Measurements from ENCODE around the gene SEC23B. TPM values are rescaled to one million over a fixed set of nuclear protein-coding genes. Genes with fewer than 3 reads are reported as not detected.
A peak's percentile ranks its signal among the peaks of the same experiment; 100 is the strongest.

Gene SEC23B
- total and polyA plus RNA-seq, 2 of the 4 experiments (the other 2 are of a cell fraction), result 51.5 to 78.9 TPM

GRCh38 chr20:18523066-18523465 is 15.3 kb downstream of the SEC23B start:
- H3K23ac ChIP-seq (ENCODE audit: low read depth, low read length), result 0 out of 2 replicates have a peak overlapping the region, but pooled peaks have one; percentile 49
- no TSS peak for BruUV-seq (replicated peaks)
- peaks cover 27% of the 10 kb centered on the region for H3K36me3 ChIP-seq (ENCODE audit: control insufficient read depth, insufficient read depth, low read length)
- H3K4me2 ChIP-seq (ENCODE audit: low read depth, low read length), result no peak overlapping the region
- no peak overlapping the region for H4K8ac ChIP-seq (ENCODE audit: low read depth in 2 of 2, low read length in 2 of 2)
- in situ Hi-C loops (cut with MboI; ENCODE audit: low sequenced_read_pairs), result no loop called here
- no peak overlapping the region for H3K14ac ChIP-seq (replicated peaks; ENCODE audit: low read depth, low read length)
- no peak for TF ChIP-seq NFE2L2 (IDR thresholded peaks at IDR 0.05; ENCODE audit: low read depth, low read length)
- no peak for TF ChIP-seq SMC3 (IDR thresholded peaks at IDR 0.05; ENCODE audit: low read depth, low read length)
- no peak for TF ChIP-seq RCOR1 (IDR thresholded peaks at IDR 0.05; ENCODE audit: insufficient replicate concordance, low read length)
- no peak for TF ChIP-seq BHLHE40 (IDR thresholded peaks at IDR 0.05; ENCODE audit: low read depth, low read length)
- no peak for TF ChIP-seq POLR2A (IDR thresholded peaks at IDR 0.05; ENCODE audit: low read depth, low read length)
- TF ChIP-seq CHD1 (IDR thresholded peaks at IDR 0.05; ENCODE audit: low read depth, low read length), result no peak
- TF ChIP-seq RAD21 (IDR thresholded peaks at IDR 0.05; ENCODE audit: low read length), result no peak
- no peak for TF ChIP-seq USF2 (IDR thresholded peaks at IDR 0.05; ENCODE audit: low read depth, low read length)
- TF ChIP-seq MAZ (IDR thresholded peaks at IDR 0.05; ENCODE audit: borderline replicate concordance, low read depth, low read length), result no peak
- TF ChIP-seq MXI1 (IDR thresholded peaks at IDR 0.05; ENCODE audit: borderline replicate concordance, low read depth, low read length), result no peak
- TF ChIP-seq ELK1 (IDR thresholded peaks at IDR 0.05; ENCODE audit: borderline replicate concordance, low read depth, low read length), result no peak
- no peak for TF ChIP-seq FOS (IDR thresholded peaks at IDR 0.05; ENCODE audit: low read depth, low read length)
- no peak for TF ChIP-seq MAFK (IDR thresholded peaks at IDR 0.05; ENCODE audit: low read depth, low read length)
- no peak for TF ChIP-seq RFX5 (IDR thresholded peaks at IDR 0.05; ENCODE audit: low read depth, low read length)
- TF ChIP-seq, protein P1, sequence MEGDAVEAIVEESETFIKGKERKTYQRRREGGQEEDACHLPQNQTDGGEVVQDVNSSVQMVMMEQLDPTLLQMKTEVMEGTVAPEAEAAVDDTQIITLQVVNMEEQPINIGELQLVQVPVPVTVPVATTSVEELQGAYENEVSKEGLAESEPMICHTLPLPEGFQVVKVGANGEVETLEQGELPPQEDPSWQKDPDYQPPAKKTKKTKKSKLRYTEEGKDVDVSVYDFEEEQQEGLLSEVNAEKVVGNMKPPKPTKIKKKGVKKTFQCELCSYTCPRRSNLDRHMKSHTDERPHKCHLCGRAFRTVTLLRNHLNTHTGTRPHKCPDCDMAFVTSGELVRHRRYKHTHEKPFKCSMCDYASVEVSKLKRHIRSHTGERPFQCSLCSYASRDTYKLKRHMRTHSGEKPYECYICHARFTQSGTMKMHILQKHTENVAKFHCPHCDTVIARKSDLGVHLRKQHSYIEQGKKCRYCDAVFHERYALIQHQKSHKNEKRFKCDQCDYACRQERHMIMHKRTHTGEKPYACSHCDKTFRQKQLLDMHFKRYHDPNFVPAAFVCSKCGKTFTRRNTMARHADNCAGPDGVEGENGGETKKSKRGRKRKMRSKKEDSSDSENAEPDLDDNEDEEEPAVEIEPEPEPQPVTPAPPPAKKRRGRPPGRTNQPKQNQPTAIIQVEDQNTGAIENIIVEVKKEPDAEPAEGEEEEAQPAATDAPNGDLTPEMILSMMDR (conservative IDR thresholded peaks at IDR 0.05; ENCODE audit: low read depth, low read length), result no peak
- TF ChIP-seq CEBPB (IDR thresholded peaks at IDR 0.05; ENCODE audit: low read depth, low read length), result no peak
- H3K4me3 ChIP-seq (ENCODE audit: insufficient read depth, low read depth, low read length), result no peak overlapping the region
- H3K27me3 ChIP-seq (ENCODE audit: control insufficient read depth, insufficient read depth, low read length), result no peaks in the 10 kb centered on the region
- peaks cover 5% of the 10 kb centered on the region for H3K9me1 ChIP-seq (ENCODE audit: insufficient read depth, low read length)
- H4K20me1 ChIP-seq (ENCODE audit: insufficient read depth, low read length), result no peaks in the 10 kb centered on the region
- no peak overlapping the region for H2AFZ ChIP-seq (replicated peaks; ENCODE audit: low read length, poor library complexity)
- H2AK9ac ChIP-seq (replicated peaks; ENCODE audit: low read depth, low read length, poor library complexity), result no peak overlapping the region
- H3K18ac ChIP-seq (ENCODE audit: low read depth, low read length), result no peak overlapping the region
- H3K9ac ChIP-seq (ENCODE audit: low read depth, low read length), result no peak overlapping the region
- H3K4ac ChIP-seq (ENCODE audit: low read depth, low read length), result no peak overlapping the region
- POLR2A ChIA-PET (ENCODE audit: unreplicated experiment), result no interaction called here
- H3K4me1 ChIP-seq (ENCODE audit: control insufficient read depth, insufficient read depth, low read length), result peaks cover 2% of the 10 kb centered on the region
- dilution Hi-C loops (cut with HindIII; ENCODE audit: low sequenced_read_pairs, unreplicated experiment), result no loop called here
- DNase-seq, result no peak
- H2AK5ac ChIP-seq (ENCODE audit: low read depth, low read length), result peak overlapping the region; percentile 28; the same call in 1 of the 2 replicates
- 100% methylated on average over 1 of the region's 2 CpGs; no CpG with 5 or more reads in 1 of the 2 experiments for WGBS, 2 experiments (ENCODE audit: extremely low coverage in 2 of 2, insufficient read length in 1 of 2)
- intact Hi-C loops (cut with micrococcal nuclease), result no loop called here
- no peak overlapping the region for H4K5ac ChIP-seq (ENCODE audit: low read depth, low read length)
- no peak for ATAC-seq (ENCODE audit: low read depth)
- no peak overlapping the region for H2BK5ac ChIP-seq (ENCODE audit: low read depth, low read length, poor library complexity, severe bottlenecking)
- peak overlapping the region; percentile 26; the same call in 1 of the 2 replicates for H4K91ac ChIP-seq (ENCODE audit: insufficient read depth, low read depth, low read length)
- peaks cover 5 to 13% of the 10 kb centered on the region in 2 experiments; a peak in 3 of 4 replicates for H3K79me1 ChIP-seq (ENCODE audit: low read depth in 1 of 2, low read length in 2 of 2)
- peak overlapping the region; percentile 84; the same call in 1 of the 3 replicates for H2BK15ac ChIP-seq (ENCODE audit: low read depth, low read length)
- no peaks in the 10 kb centered on the region for H3K9me3 ChIP-seq (ENCODE audit: control insufficient read depth, insufficient read depth, low read length)
- no peak overlapping the region for H3K27ac ChIP-seq (ENCODE audit: insufficient read depth, low read length)
- no peak overlapping the region for H2BK120ac ChIP-seq (ENCODE audit: low read depth, low read length)
- CTCF ChIA-PET, result no interaction called here
- H3K56ac ChIP-seq (ENCODE audit: extremely low read depth, insufficient read depth, low read length), result no peak overlapping the region
- no peak overlapping the region for H2BK20ac ChIP-seq (ENCODE audit: low read depth, low read length)

All from IMR-90 (cell line).